IMR-90 (cell line): Measurements from ENCODE around the gene ARGLU1.

Experiments used
- BHLHE40 ChIP-seq: fragments of 150-350 bp; IDR thresholded peaks from 2 replicates; pipeline ENCODE4 v1.6.1; 2016; ENCODE audit warnings: mild to moderate bottlenecking, low read depth, low read length
- CHD1 ChIP-seq: IDR thresholded peaks from 2 replicates; pipeline ENCODE4 v1.6.1; 2012; ENCODE audit warnings: low read depth, low read length, improper control_type of control experiment
- CTCF ChIP-seq: conservative IDR thresholded peaks from 2 replicates; pipeline ENCODE4 v1.5.1; 2012; ENCODE audit warnings: mild to moderate bottlenecking, low read depth, low read length, improper control_type of control experiment
- MAFK ChIP-seq: IDR thresholded peaks from 2 replicates; pipeline ENCODE4 v1.6.1; 2012; ENCODE audit warnings: low read depth, low read length, improper control_type of control experiment
- MAZ ChIP-seq: IDR thresholded peaks from 2 replicates; pipeline ENCODE4 v1.6.1; 2012; ENCODE audit warnings: low read depth, mild to moderate bottlenecking, low read length, improper control_type of control experiment, moderate library complexity, borderline replicate concordance
- POLR2A ChIP-seq: IDR thresholded peaks from 2 replicates; pipeline ENCODE4 v1.6.1; 2012; ENCODE audit warnings: mild to moderate bottlenecking, low read depth, low read length
- SMC3 ChIP-seq: fragments of 150-350 bp; IDR thresholded peaks from 2 replicates; pipeline ENCODE4 v1.6.1; 2016; ENCODE audit warnings: low read depth, mild to moderate bottlenecking, antibody characterized with exemption, low read length, moderate library complexity

- TF ChIP-seq CTCF, result no peak
- no peak for TF ChIP-seq POLR2A
- no peak for TF ChIP-seq CHD1
- no peak for TF ChIP-seq SMC3
- no peak for TF ChIP-seq MAFK
- TF ChIP-seq MAZ, result no peak
- TF ChIP-seq BHLHE40, result no peak
Measured at GRCh38 chr13:106548064-106548696, 19.8 kb downstream of the ARGLU1 start.
